Measurements from ENCODE around the gene PTPRT.

DNA sequence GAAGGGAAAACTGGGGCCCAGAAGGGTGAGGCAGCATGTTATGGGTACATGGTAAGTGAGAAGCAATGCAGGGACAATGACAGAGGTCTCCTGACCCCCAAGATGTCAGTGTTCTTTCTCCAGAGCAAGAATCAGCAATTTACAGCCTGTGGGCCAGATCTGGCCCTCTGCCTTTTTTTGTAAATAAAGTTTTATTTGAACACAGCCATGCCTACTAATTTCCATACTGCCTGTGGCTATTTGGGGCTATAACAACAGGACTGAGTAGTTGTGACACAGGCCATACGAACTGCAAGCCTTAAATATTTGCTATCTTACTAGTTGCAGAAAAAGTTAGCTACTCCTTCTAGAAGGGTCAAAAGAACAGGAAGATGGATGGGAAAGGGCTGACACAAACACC is 52.5 kb downstream of the PTPRT start:
- TF ChIP-seq, protein P1, sequence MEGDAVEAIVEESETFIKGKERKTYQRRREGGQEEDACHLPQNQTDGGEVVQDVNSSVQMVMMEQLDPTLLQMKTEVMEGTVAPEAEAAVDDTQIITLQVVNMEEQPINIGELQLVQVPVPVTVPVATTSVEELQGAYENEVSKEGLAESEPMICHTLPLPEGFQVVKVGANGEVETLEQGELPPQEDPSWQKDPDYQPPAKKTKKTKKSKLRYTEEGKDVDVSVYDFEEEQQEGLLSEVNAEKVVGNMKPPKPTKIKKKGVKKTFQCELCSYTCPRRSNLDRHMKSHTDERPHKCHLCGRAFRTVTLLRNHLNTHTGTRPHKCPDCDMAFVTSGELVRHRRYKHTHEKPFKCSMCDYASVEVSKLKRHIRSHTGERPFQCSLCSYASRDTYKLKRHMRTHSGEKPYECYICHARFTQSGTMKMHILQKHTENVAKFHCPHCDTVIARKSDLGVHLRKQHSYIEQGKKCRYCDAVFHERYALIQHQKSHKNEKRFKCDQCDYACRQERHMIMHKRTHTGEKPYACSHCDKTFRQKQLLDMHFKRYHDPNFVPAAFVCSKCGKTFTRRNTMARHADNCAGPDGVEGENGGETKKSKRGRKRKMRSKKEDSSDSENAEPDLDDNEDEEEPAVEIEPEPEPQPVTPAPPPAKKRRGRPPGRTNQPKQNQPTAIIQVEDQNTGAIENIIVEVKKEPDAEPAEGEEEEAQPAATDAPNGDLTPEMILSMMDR (conservative IDR thresholded peaks at IDR 0.05 in 1 of 2, IDR thresholded peaks at IDR 0.05 in 1 of 2; ENCODE audit: low read depth in 1 of 2, low read length in 2 of 2): no peak
- no peak for TF ChIP-seq EZH2 (IDR thresholded peaks at IDR 0.05; ENCODE audit: low read length, missing control alignments)
